ENCODE results near the gene SLC6A18.

DNA sequence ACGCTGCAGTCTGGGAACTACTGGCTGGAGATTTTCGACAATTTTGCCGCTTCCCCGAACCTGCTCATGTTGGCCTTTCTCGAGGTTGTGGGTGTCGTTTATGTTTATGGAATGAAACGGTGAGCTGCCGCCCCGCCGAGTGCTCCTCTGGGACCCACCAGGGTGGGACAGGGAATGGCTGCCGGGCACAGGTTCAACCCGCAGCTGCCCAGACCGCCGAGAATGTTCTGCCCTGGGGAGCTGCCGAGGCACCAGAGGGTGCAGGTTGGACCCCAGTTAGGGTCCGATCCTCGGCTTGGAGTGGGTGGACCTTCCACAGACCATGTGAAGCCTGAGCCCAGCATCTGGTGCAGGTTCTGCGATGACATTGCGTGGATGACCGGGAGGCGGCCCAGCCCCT is 19.1 kb downstream of the SLC6A18 start:
- TF ChIP-seq, protein P1, sequence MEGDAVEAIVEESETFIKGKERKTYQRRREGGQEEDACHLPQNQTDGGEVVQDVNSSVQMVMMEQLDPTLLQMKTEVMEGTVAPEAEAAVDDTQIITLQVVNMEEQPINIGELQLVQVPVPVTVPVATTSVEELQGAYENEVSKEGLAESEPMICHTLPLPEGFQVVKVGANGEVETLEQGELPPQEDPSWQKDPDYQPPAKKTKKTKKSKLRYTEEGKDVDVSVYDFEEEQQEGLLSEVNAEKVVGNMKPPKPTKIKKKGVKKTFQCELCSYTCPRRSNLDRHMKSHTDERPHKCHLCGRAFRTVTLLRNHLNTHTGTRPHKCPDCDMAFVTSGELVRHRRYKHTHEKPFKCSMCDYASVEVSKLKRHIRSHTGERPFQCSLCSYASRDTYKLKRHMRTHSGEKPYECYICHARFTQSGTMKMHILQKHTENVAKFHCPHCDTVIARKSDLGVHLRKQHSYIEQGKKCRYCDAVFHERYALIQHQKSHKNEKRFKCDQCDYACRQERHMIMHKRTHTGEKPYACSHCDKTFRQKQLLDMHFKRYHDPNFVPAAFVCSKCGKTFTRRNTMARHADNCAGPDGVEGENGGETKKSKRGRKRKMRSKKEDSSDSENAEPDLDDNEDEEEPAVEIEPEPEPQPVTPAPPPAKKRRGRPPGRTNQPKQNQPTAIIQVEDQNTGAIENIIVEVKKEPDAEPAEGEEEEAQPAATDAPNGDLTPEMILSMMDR (IDR thresholded peaks at IDR 0.05; ENCODE audit: low read depth, low read length, poor library complexity, severe bottlenecking): no peak
- TF ChIP-seq EZH2phosphoT487 (IDR thresholded peaks at IDR 0.05; ENCODE audit: borderline replicate concordance, low read length): no peak
